GM21786 (cell line): Measurements from ENCODE around the gene BTF3.
A peak's percentile ranks its signal among the peaks of the same experiment; 100 is the strongest.

ENCODE experiments used
- ATAC-seq: cut with Tn5 transposase; IDR thresholded peaks from one replicate; pipeline ENCODE4 v1.9.1; 2021; ENCODE audit not compliant: unreplicated experiment

BTF3 gene

DNA sequence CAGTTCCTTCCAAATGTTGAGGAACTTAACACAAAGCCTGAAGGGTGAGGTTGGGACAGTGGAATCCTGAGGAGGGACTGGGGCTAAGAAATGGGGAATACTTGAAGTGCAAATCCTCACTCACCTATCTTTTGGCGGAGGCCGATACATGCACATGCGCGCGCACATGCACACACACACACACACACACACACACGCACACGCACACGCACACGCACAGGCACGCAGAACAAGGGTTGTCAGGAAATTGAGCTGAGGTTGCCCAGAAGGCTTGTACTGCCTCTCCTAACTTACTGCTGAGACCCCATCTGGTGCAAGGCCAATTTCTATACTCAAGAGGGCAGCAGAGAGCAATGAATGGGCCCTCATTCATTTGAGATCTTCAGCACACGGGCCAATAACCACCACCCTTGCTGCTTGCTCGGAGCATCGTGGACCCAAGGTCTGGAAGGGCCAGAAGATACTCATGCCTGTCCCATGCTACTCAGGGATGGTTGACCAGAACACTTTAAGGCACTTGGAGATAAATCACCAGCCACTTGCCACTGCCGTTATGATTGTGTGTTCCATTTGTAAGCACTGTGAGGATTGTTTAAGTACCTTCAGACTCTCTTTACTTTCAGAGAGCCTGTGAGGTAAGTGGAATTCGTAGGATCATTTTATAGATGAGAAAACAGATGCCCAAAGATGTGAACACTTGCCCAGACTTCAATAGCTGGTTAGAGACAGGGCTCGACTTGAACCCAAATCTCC is 21.5 kb downstream of the BTF3 start:
- ATAC-seq: peak; percentile 96

DNA sequence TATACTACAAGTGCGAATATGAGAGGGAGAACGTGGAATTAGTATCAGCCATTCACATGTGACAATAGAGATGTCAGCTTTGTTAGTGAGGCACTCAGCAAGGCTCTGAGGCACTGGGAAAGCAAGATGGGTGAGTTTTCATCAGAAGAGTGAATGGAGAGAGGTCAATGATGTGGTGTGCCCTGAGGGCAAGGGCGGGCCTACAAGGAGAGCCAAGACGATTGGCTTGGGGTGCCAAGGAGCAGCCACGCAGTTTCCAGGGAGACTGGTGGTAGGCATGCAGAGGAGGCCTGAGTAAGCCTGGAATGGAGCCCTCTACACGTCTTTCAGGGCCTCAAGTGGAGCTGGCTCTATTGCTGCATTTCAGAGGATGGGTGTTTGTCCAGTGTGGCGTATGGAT is 24.7 kb downstream of the BTF3 start:
- no peak for ATAC-seq

DNA sequence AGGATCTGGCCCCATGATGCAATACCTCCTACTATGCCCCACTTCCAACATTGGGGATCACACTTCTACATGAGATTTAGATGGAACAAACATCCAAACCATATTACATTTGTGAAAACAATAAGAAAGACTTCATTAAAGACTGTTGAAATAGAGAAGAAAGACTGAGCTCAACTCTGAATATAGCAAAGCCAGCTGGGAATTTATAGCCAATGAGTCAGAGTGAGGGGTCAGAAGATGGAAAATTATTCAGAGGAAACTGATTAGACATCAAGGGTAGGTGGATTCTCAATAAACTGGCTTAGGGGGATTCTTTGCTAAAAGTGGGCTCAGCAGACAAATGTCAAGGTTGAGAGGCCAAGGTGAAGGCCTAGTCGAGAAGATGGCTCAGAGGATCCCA is 25.6 kb downstream of the BTF3 start:
- ATAC-seq: no peak

DNA sequence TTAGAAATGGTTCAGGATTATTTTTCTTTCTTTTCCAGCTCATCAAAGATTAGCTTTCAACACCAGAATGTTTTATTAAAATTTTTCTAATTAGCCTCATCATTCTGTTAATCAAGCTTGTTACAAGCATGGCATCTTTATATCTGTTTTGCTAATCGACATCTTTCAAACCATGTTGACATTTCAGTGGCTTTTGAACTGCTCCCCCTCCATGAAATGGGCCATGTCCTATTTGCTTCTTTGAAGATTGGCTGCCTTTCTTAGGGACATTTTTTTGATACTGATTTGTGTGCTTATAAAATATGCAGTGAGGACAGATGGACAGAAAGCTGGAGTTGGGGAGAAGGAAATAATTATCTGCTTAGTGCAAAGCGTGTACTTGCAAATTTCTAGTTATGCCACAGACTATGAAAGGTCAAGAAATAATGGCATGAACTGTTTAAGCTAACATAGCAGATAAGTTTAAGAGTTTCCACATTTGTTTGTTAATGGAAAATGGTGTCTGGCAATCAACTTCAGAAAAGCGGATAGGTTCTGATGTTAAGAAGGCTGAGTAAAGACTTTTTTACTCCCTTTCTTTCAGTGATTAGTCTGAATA is 27.5 kb downstream of the BTF3 start:
- no peak for ATAC-seq

DNA sequence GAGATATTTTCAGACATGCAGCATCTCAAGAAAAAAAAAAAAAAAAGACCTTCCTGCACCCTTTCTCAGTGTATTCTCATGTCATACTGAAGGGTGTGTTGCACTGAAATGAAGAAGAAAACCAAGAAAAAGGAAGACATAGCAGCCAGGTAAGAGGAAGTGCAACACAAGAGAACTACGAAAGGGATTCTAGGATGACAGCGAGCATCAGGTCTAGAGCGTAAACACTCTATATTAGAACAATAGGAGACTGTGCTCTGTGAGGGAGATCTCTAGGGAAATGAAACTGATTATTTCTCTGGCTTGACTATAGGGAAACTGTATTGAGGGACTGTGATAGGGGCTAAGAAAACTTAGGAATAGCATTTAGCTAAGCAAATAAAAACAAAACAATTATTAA is 30.0 kb downstream of the BTF3 start:
- ATAC-seq: no peak

DNA sequence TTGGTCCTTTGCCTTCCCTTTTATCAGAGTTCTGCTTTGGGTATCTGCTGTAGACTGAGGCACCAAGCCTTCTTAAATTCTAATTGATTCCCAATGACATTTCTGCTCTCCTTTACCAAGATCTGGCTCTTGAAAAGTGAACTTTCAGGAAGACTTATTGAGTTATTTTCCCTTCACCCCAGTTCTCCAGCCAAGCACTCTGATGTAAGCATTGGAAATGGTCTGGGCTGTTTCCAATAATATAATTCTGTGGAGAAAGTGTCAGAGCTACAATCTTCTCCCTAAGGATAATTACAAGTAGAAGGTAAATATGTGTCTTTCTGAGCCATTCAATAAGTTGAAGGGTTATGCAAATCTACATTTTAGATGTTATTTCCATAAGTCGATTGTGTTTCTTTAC is 30.8 kb downstream of the BTF3 start:
- ATAC-seq: no peak

DNA sequence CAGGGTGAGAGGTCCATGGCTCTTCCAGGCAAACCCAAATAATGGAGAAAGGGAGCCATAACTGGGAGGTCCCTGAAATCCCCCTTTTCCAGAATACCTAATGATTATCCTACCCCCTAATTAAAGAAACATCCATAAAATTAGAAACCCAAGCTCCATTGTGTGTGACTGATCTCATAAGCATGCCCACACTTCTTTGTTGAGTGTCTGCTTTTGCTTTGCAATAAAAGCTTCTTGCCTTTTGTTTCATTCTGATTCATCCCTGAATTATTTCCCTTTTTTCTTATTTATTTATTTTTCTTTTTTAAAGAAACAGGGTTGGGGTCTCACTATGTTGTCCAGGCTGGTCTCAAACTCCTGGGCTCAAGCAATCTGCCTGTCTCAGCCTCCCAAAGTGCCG is 33.1 kb downstream of the BTF3 start:
- no peak for ATAC-seq

DNA sequence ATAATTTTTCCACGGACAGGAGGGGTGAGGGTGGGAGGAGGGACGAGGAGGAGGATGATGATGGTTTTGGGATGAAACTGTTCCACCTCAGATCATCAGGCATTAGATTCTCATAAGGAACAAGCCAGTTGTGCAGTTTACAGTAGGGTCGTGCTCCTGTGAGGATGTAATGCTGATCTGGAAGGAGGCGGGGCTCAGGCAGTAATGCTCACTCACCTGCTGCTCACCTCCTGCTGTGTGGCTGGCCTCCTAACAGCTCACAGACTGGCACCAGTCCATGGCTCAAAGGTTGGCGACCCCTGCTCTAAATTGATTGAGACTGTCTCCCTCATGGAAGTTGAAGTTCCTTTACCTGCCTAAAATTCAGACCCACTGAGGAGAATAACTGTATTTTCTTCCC is 34.0 kb downstream of the BTF3 start:
- no peak for ATAC-seq

DNA sequence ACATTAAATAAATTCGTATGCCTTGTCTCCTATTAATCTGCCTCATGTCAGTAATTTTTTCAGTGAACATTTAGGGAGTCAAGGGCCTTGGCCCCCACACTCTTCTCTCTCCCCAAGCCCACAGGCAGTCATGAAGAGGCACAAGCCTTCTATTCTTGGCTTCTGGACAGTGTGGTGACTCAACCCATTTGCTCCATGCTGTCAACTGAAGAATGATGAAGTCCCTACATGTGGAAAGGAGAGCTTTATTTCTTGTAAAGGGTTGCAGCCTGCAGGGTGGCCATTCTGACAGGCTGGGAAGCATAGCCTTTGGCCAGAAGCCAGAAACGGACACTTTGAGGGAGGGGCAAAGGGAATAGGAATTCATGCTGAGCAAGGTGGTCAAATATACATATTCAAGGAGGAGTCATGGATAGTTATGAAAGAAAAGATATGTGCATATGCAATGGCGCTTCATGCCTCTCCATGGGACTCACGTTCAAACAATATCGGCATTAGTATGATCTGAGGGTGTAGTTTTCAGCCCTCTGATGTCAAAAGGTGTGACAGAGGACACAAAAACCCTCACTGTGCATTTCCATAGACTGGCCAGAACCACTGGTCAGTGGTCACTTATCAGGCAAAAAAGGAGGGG is 35.9 kb downstream of the BTF3 start:
- ATAC-seq: no peak

DNA sequence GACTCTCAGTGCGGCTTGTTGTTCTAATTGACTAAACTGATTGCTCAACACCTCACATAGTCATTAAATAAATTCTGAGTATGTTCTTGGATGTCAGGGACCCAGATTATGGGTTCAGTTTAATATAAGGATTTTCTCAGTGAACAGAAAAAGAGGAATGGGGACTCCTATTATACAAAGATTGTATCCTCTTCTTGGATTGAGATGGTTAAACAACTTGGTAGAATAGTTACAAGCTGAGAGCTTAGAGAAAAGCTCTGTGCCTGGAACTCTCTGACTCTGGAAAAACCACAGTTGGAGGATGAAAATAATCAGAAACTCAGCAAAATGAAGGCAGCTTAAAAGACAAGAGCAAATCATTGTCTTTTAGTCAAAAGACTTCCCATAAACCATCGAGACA is 36.7 kb downstream of the BTF3 start:
- ATAC-seq: no peak

DNA sequence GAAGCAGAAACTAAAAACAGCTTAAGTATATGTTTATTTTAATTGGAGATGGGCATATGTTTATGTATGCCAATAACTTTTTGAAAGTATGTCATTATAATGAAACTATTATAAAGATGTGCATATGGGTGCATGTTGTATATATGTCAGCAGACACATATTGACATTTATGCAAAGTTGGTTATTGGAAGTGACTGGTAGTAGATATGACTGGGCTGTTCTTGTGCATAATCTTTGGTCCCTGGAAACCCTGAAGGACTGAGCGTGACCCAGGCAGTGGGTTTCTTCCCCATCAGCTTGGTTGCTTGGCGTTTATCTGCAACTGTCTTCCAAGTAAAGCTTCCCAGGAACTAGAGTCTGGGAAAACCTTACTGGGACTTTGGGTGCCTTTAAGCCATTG is 41.5 kb downstream of the BTF3 start:
- no peak for ATAC-seq

DNA sequence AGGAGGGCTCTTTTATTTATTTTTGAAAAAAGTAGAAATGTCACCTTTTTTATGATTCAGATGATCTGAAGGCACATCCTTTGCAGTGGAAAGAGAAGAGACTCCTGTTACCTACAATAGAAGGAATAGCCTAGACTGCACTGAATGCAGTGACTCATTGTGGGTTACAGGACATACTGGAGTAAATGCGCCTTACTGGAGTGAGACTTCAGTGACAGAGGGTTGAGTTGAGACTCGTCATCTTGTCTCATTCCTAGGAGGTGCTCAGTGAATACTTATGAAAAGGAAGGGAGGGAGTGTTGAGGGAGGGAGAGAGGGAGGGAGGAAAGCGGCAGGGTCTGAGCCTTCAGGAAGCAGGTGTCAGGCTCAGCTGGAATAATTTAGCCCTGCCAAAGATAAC is 42.0 kb downstream of the BTF3 start:
- ATAC-seq: no peak

DNA sequence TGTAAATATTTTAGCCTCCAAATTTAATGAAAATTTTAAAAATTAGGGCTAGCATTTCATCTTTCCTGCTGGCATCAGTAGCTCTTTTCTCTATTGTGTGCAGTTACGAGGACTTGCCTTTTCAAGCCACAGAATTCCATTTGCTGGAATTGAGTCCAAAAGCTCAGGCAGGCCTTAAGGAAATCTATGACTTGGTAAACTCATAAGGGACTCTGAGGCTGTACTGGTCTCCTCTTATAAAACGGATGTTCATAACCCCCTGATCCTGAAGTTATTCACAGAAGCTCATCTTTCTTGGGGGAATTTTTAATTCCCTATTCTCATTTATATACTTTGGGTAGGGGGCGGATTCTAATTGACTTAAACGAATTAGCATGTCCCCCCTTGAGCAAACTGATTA is 43.8 kb downstream of the BTF3 start:
- no peak for ATAC-seq

DNA sequence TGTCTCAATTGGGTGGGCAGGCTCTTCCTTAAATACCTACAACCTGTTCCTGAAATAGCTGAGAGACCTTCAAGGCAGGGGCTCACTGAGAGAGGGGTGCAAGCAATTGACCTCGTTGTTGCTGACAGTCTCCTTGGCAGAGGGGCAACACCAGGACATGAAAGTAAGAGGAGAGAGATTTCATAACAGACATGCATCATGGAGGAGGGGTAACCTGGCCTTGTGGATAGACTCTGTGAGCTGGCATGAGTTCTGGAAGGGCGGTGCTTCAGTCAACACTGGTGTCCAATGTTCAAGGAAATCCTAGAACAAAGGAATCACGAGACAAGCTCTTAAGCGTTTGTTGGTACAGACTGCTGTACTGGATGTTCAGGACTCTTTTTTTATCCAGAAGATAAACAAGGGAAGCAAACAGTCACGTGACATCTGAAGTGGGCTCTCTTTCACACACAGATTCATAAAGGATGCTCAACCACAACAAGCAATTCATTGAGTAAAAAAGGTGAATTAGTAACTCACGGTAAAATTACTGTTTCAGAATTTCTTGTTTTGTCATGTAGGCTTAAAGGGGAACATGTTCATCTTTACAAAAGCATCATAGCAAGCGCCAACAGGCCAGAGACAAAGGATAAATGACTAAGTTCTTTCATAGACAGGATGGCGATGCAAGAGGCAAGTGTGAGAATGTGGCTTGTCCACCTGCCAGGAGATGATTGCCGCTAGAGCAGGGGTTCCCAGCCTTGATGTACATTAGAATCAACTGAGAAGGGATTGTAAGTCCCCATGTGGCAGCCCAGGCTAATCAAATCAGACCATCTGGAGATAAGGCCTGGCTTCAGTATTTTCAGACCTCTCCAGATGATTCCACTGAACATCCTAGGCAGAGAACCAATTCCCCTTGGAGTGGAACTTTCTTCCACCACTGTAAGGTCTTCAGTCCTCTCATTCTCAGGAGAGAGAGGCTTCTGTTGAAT is 46.5 kb downstream of the BTF3 start:
- no peak for ATAC-seq

DNA sequence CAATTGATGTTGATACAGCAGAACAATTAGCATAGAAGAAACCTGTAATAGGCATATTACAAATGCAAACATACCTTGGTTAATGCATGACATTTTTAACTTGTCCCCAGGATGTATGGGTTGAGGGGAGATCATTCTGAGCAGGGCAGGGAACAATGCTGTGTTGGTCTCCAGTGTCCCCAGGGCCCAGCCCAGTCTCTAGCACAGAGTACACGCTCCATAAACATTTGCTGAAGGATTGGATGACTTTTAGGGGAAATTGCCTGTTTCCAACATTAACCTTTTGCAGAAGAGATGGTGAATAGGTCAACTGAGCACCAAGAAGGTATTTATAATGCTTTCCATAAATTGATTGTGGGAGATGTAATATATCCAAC is 47.1 kb downstream of the BTF3 start:
- no peak for ATAC-seq

DNA sequence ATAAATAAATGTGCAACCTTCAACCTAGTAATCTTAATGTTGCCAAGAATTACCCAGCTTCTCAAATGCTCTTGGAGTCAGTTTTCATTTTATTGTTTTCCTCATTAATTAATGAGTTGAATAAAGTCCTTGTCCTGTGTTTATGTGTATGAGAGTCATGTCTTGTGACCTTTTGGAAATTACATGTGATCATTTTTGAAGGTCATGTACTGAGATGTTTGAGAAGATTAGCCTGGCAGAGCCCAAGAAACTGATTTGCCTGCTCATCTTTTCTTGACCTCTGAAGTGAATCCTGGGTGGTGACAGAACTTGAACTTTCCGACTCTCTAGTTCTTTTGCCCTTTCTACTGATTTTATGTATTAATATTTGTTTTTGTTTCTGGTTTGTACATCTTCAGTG is 51.8 kb downstream of the BTF3 start:
- ATAC-seq: no peak

DNA sequence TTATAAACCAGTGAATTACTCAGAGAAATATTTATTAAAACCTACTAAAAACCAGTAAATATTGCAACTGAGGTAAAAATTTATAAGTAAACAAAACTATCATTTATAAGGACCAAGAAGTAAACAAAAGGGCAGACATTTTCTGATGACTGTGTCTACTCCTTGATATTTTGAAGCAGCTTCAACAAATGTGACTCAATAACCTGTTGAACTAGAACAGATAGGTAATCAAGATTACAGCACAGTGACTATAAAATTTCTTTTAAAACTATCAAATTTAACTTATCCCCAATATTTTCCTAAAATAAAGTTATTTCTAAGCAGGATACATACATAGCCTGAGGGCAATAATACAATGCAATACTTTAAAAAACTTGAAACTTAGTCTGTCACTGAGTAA is 54.4 kb downstream of the BTF3 start:
- no peak for ATAC-seq
